ENCODE measurements around the gene FHIT. TPM values are rescaled to one million over a fixed set of nuclear protein-coding genes. Genes with fewer than 3 reads are reported as not detected.

The FHIT gene
- total RNA-seq, 4 donors from 2014 or later = 0.72 to 5.2 (median 2.1) TPM

- intact Hi-C loops (cut with DNase I; ENCODE audit: low total_unique reads) (no loop called here), in situ Hi-C loops (cut with MboI; ENCODE audit: low sequenced_read_pairs in 4 of 4) (no loop called here)
- H3K4me1 ChIP-seq = no peaks in the 10 kb centered on the region
- DNase-seq = no peak
- TF ChIP-seq POLR2A (IDR thresholded peaks at IDR 0.05) (no peak), CTCF (IDR thresholded peaks at IDR 0.05 in 4 of 5, conservative IDR thresholded peaks at IDR 0.05 in 1 of 5) (no peak)
- ATAC-seq = no peak
- no peaks in the 10 kb centered on the region for H3K36me3 ChIP-seq
- H3K4me3 ChIP-seq = no peak overlapping the region
- no peaks in the 10 kb centered on the region for H3K27me3 ChIP-seq
- no peaks in the 10 kb centered on the region for H3K9me3 ChIP-seq
- H3K27ac ChIP-seq = no peak overlapping the region
Measured at GRCh38 chr3:59839810-59840515, 1411.3 kb downstream of the FHIT start.

- H3K27me3 ChIP-seq = no peaks in the 10 kb centered on the region
- intact Hi-C loops (cut with DNase I; ENCODE audit: low total_unique reads) = no loop called here
- TF ChIP-seq POLR2A (IDR thresholded peaks at IDR 0.05) (no peak), CTCF (IDR thresholded peaks at IDR 0.05 in 4 of 5, conservative IDR thresholded peaks at IDR 0.05 in 1 of 5) (no peak)
- ATAC-seq (no peak), DNase-seq (no peak)
- H3K4me3 ChIP-seq = no peak overlapping the region
- H3K27ac ChIP-seq = no peak overlapping the region
- H3K36me3 ChIP-seq = no peaks in the 10 kb centered on the region
- no peaks in the 10 kb centered on the region for H3K9me3 ChIP-seq
- no peaks in the 10 kb centered on the region for H3K4me1 ChIP-seq
- in situ Hi-C loops (cut with MboI; ENCODE audit: low sequenced_read_pairs in 4 of 4) = no loop called here
Measured at GRCh38 chr3:59839283-59839682, 1412.0 kb downstream of the FHIT start.

- H3K36me3 ChIP-seq = no peaks in the 10 kb centered on the region
- no peaks in the 10 kb centered on the region for H3K9me3 ChIP-seq
- DNase-seq = no peak
- no peak overlapping the region for H3K4me3 ChIP-seq
- intact Hi-C loops (cut with DNase I; ENCODE audit: low total_unique reads) (no loop called here), in situ Hi-C loops (cut with MboI; ENCODE audit: low sequenced_read_pairs in 4 of 4) (no loop called here)
- H3K27me3 ChIP-seq = no peaks in the 10 kb centered on the region
- no peak overlapping the region for H3K27ac ChIP-seq
- ATAC-seq = no peak
- no peak for TF ChIP-seq CTCF (IDR thresholded peaks at IDR 0.05 in 4 of 5, conservative IDR thresholded peaks at IDR 0.05 in 1 of 5)
- TF ChIP-seq POLR2A (IDR thresholded peaks at IDR 0.05) = no peak
- H3K4me1 ChIP-seq = no peaks in the 10 kb centered on the region
Measured at GRCh38 chr3:59836531-59836930, 1414.7 kb downstream of the FHIT start.

GRCh38 chr3:59832702-59833101, 1418.5 kb downstream of the FHIT start:
- H3K4me1 ChIP-seq = no peaks in the 10 kb centered on the region
- in situ Hi-C loops (cut with MboI; ENCODE audit: low sequenced_read_pairs in 4 of 4) (no loop called here), intact Hi-C loops (cut with DNase I; ENCODE audit: low total_unique reads) (no loop called here)
- H3K27me3 ChIP-seq = no peaks in the 10 kb centered on the region
- ATAC-seq (no peak), DNase-seq (no peak)
- no peak for TF ChIP-seq CTCF (IDR thresholded peaks at IDR 0.05 in 4 of 5, conservative IDR thresholded peaks at IDR 0.05 in 1 of 5)
- no peak for TF ChIP-seq POLR2A (IDR thresholded peaks at IDR 0.05)
- H3K4me3 ChIP-seq = no peak overlapping the region
- H3K27ac ChIP-seq = no peak overlapping the region
- no peaks in the 10 kb centered on the region for H3K9me3 ChIP-seq
- no peaks in the 10 kb centered on the region for H3K36me3 ChIP-seq

GRCh38 chr3:59832241-59832640, 1419.0 kb downstream of the FHIT start:
- Histone ChIP-seq H3K9me3 (no peaks in the 10 kb centered on the region), H3K27ac (no peak overlapping the region), H3K4me3 (no peak overlapping the region), H3K4me1 (no peaks in the 10 kb centered on the region), H3K36me3 (no peaks in the 10 kb centered on the region), H3K27me3 (no peaks in the 10 kb centered on the region)
- DNase-seq (no peak), ATAC-seq (no peak)
- TF ChIP-seq CTCF (IDR thresholded peaks at IDR 0.05 in 4 of 5, conservative IDR thresholded peaks at IDR 0.05 in 1 of 5) (no peak), POLR2A (IDR thresholded peaks at IDR 0.05) (no peak)
- in situ Hi-C loops (cut with MboI; ENCODE audit: low sequenced_read_pairs in 4 of 4) (no loop called here), intact Hi-C loops (cut with DNase I; ENCODE audit: low total_unique reads) (no loop called here)
